ENCODE results near the gene NAGPA. TPM values are rescaled to one million over a fixed set of nuclear protein-coding genes. Genes with fewer than 3 reads are reported as not detected.

NAGPA gene
- total RNA-seq, 1 donor from 2014 or later, result 3.3 TPM

DNA sequence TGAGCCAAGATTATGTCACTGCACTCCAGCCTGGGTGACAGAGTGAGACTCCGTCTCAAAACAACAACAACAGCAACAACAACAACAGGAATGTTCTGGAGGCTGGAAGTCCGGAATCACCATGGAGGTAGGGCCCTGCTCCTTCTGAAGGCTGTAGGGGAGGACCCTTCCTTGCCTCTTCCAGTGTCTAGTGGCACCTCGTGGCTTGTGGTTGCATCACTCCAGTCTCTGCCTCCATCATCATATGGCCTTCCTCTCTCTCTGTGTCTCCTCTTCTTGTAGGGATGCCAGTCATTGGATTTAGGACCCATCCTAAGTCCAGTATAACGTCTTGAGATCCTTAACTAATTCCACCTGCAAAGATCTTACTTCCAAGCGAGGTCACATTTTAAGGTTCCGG is 14.0 kb downstream of the NAGPA start:
- Histone ChIP-seq H3K27ac (no peak overlapping the region), H2AFZ (replicated peaks) (no peak overlapping the region), H4K20me1 (ENCODE audit: low read depth) (no peaks in the 10 kb centered on the region), H3K4me2 (no peak overlapping the region), H3K4me3 (no peak overlapping the region), H3K36me3 (no peaks in the 10 kb centered on the region), H3K9me3 (ENCODE audit: low read depth) (no peaks in the 10 kb centered on the region), H3K9ac (no peak overlapping the region), H3K4me1 (no peaks in the 10 kb centered on the region), H3F3A (ENCODE audit: low read depth) (peaks cover 4% of the 10 kb centered on the region), H3K27me3 (no peaks in the 10 kb centered on the region), H3K79me2 (ENCODE audit: low read depth) (no peaks in the 10 kb centered on the region)
- no peaks in the 10 kb centered on the region for H3K4me1 Mint-ChIP-seq
- H3K36me3 Mint-ChIP-seq, result no peaks in the 10 kb centered on the region
- H3K9me3 Mint-ChIP-seq, result no peaks in the 10 kb centered on the region
- DNase-seq (ENCODE audit: low spot score), result no peak
- no peak overlapping the region for H3K4me3 Mint-ChIP-seq
- TF ChIP-seq CTCF (IDR thresholded peaks at IDR 0.05) (no peak), EZH2phosphoT487 (IDR thresholded peaks at IDR 0.05) (no peak), EZH2 (IDR thresholded peaks at IDR 0.05) (no peak)
- H3K27me3 Mint-ChIP-seq (ENCODE audit: insufficient read depth, low read depth), result peaks cover 4% of the 10 kb centered on the region
- H3K27ac Mint-ChIP-seq, result no peak overlapping the region

DNA sequence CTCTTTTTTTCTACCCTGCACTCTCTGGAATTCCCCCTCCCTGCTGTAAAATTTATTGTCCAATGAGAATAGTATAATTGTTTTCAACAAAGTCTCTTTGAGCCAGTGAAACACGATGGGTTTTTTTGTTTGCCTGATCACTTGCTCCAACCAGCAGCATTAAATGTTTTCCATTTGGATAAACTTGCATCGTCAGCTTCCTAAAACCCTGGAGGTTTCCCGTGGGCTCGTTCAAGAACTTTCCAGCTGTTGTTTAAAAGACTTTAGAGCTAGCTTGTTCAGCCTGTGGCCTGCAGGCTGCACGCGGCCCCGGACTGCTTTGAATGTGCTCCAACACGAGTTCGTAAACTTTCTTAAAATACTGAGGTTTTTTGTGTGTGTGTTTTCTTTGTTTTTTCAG is 14.9 kb downstream of the NAGPA start:
- no peak for DNase-seq (ENCODE audit: low spot score)
- H3F3A ChIP-seq (ENCODE audit: low read depth), result no peaks in the 10 kb centered on the region
- H3K27me3 ChIP-seq, result no peaks in the 10 kb centered on the region
- H3K4me1 Mint-ChIP-seq, result no peaks in the 10 kb centered on the region
- peaks cover 5% of the 10 kb centered on the region for H3K27me3 Mint-ChIP-seq (ENCODE audit: insufficient read depth, low read depth)
- no peak overlapping the region for H2AFZ ChIP-seq (replicated peaks)
- TF ChIP-seq EZH2phosphoT487 (IDR thresholded peaks at IDR 0.05) (no peak), EZH2 (IDR thresholded peaks at IDR 0.05) (no peak), CTCF (IDR thresholded peaks at IDR 0.05) (no peak)
- no peak overlapping the region for H3K4me3 Mint-ChIP-seq
- no peak overlapping the region for H3K4me2 ChIP-seq
- no peaks in the 10 kb centered on the region for H3K79me2 ChIP-seq (ENCODE audit: low read depth)
- no peaks in the 10 kb centered on the region for H3K36me3 Mint-ChIP-seq
- no peak overlapping the region for H3K9ac ChIP-seq
- H3K9me3 Mint-ChIP-seq, result no peaks in the 10 kb centered on the region
- no peaks in the 10 kb centered on the region for H4K20me1 ChIP-seq (ENCODE audit: low read depth)
- no peaks in the 10 kb centered on the region for H3K4me1 ChIP-seq
- H3K27ac ChIP-seq, result no peak overlapping the region
- no peak overlapping the region for H3K27ac Mint-ChIP-seq
- H3K36me3 ChIP-seq, result no peaks in the 10 kb centered on the region
- no peaks in the 10 kb centered on the region for H3K9me3 ChIP-seq (ENCODE audit: low read depth)
- no peak overlapping the region for H3K4me3 ChIP-seq

DNA sequence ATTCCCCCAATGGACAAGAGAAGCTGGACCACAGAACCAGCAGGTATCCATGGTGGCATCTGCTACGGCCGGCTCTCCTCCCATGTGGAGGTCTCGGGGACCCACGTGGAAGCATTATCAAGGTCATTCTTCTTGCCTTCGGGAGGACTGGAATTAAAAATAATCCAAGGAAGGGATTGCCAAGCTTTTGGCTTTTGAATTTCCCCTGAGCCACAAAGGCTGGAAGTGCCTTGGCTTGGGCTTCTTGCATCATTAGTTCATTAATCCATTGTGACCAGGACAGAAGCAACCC is 16.1 kb downstream of the NAGPA start:
- no peak for TF ChIP-seq EZH2 (IDR thresholded peaks at IDR 0.05)
- TF ChIP-seq EZH2phosphoT487 (IDR thresholded peaks at IDR 0.05), result no peak
- no peak for TF ChIP-seq CTCF (IDR thresholded peaks at IDR 0.05)
- H3K9ac ChIP-seq, result no peak overlapping the region
- H3K9me3 ChIP-seq (ENCODE audit: low read depth), result no peaks in the 10 kb centered on the region
- no peak for DNase-seq (ENCODE audit: low spot score)
- no peaks in the 10 kb centered on the region for H3F3A ChIP-seq (ENCODE audit: low read depth)
- Mint-ChIP-seq H3K27me3 (ENCODE audit: insufficient read depth, low read depth) (peaks cover 5% of the 10 kb centered on the region), H3K36me3 (no peaks in the 10 kb centered on the region), H3K4me3 (no peak overlapping the region), H3K27ac (no peak overlapping the region), H3K4me1 (no peaks in the 10 kb centered on the region), H3K9me3 (no peaks in the 10 kb centered on the region)
- no peak overlapping the region for H3K4me2 ChIP-seq
- H3K4me3 ChIP-seq, result no peak overlapping the region
- H3K27ac ChIP-seq, result no peak overlapping the region
- H2AFZ ChIP-seq (replicated peaks), result no peak overlapping the region
- H3K27me3 ChIP-seq, result no peaks in the 10 kb centered on the region
- H3K79me2 ChIP-seq (ENCODE audit: low read depth), result no peaks in the 10 kb centered on the region
- no peaks in the 10 kb centered on the region for H4K20me1 ChIP-seq (ENCODE audit: low read depth)
- H3K36me3 ChIP-seq, result no peaks in the 10 kb centered on the region
- H3K4me1 ChIP-seq, result no peaks in the 10 kb centered on the region

Measured in neural progenitor cell (in vitro differentiated cells).